Muscle of leg (tissue), 11 donors: ENCODE results near the gene CCDC182. TPM values are rescaled to one million over a fixed set of nuclear protein-coding genes. Genes with fewer than 3 reads are reported as not detected.

Experiments
- DNase-seq: peaks from one replicate; pipeline ENCODE4 v3.0.0; 2013
- H3K27ac ChIP-seq: one replicate; pipeline ENCODE4 v1.5.1; 2013; ENCODE audit warnings: mild to moderate bottlenecking, low read length, control low read depth
- H3K27me3 ChIP-seq: one replicate; pipeline ENCODE4 v1.6.1; 2013; ENCODE audit warnings: low read length; ENCODE audit not compliant: control insufficient read depth, insufficient read depth
- H3K36me3 ChIP-seq: one replicate; pipeline ENCODE4 v1.6.1; 2013; ENCODE audit warnings: low read length; ENCODE audit not compliant: control insufficient read depth, insufficient read depth
- H3K4me1 ChIP-seq: one replicate; pipeline ENCODE4 v1.6.1; 2013; ENCODE audit warnings: low read length; ENCODE audit not compliant: control insufficient read depth, insufficient read depth
- H3K4me3 ChIP-seq: one replicate; pipeline ENCODE4 v1.5.1; 2013; ENCODE audit warnings: low read length, control low read depth
- H3K9me3 ChIP-seq: replicated peaks from 2 replicates; pipeline ENCODE4 v1.6.1; 2013; ENCODE audit warnings: low read depth, low read length; ENCODE audit not compliant: control insufficient read depth
- WGBS: methylation state at CpG from one replicate; pipeline ENCODE4 v1.1.5; 2013; ENCODE audit warnings: missing lambda C conversion rate; ENCODE audit not compliant: insufficient coverage; 5-methylcytosine and 5-hydroxymethylcytosine counted together
- polyA plus RNA-seq, 8 donors: library from polyadenylated mRNA; unstranded; fragments of 120-200 nt; gene quantifications; one replicate each; pipeline versions ENCODE4 v1.2.1 to v1.2.3, GENCODE V29; 2013; ENCODE audit warnings: inconsistent platforms in 1 of 8, low replicate concordance in 1 of 8; ENCODE audit not compliant: insufficient read length in 8 of 8, insufficient read depth in 1 of 8
- total RNA-seq: library from RNA; stranded (reverse); fragments of 120-200 nt; gene quantifications from one replicate; pipeline ENCODE4 v1.2.4, GENCODE V29; 2013

The CCDC182 gene
- total and polyA plus RNA-seq, 9 donors, result not detected

GRCh38 chr17:57778306-57778705 lies 33.2 kb upstream of the CCDC182 start:
- Histone ChIP-seq H3K27ac (no peak overlapping the region), H3K4me1 (peaks cover 22% of the 10 kb centered on the region), H3K9me3 (no peaks in the 10 kb centered on the region), H3K27me3 (no peaks in the 10 kb centered on the region), H3K4me3 (no peak overlapping the region), H3K36me3 (no peaks in the 10 kb centered on the region)
- WGBS, result 72% methylated on average over 3 of the region's 6 CpGs
- peak; percentile 54 for DNase-seq

- Histone ChIP-seq H3K27ac (no peak overlapping the region), H3K36me3 (no peaks in the 10 kb centered on the region), H3K4me3 (no peak overlapping the region), H3K27me3 (peaks cover 2% of the 10 kb centered on the region), H3K9me3 (no peaks in the 10 kb centered on the region), H3K4me1 (peaks cover 4% of the 10 kb centered on the region)
- DNase-seq, result no peak
- WGBS, result 90% methylated on average over 8 of the region's 12 CpGs
Measured at GRCh38 chr17:57776366-57776765, 31.3 kb upstream of the CCDC182 start.

GRCh38 chr17:57774872-57775271 lies 29.8 kb upstream of the CCDC182 start:
- 77% methylated on average over 3 of the region's 4 CpGs for WGBS
- no peak for DNase-seq
- H3K27me3 ChIP-seq, result peaks cover 6% of the 10 kb centered on the region

GRCh38 chr17:57773557-57773956 lies 28.5 kb upstream of the CCDC182 start:
- Histone ChIP-seq H3K4me1 (no peaks in the 10 kb centered on the region), H3K4me3 (no peak overlapping the region), H3K27me3 (peaks cover 7% of the 10 kb centered on the region), H3K9me3 (no peaks in the 10 kb centered on the region), H3K36me3 (no peaks in the 10 kb centered on the region), H3K27ac (no peak overlapping the region)
- 71% methylated on average over 2 of the region's 4 CpGs for WGBS
- no peak for DNase-seq

More at GRCh38 chr17:57774872-57775271, 29.8 kb upstream of the CCDC182 start:
- no peaks in the 10 kb centered on the region for H3K9me3 ChIP-seq
- no peak overlapping the region for H3K27ac ChIP-seq
- no peaks in the 10 kb centered on the region for H3K36me3 ChIP-seq
- no peaks in the 10 kb centered on the region for H3K4me1 ChIP-seq
- H3K4me3 ChIP-seq, result no peak overlapping the region

GRCh38 chr17:57772774-57773173 lies 27.7 kb upstream of the CCDC182 start:
- Histone ChIP-seq H3K36me3 (no peaks in the 10 kb centered on the region), H3K27me3 (peaks cover 11% of the 10 kb centered on the region), H3K9me3 (no peaks in the 10 kb centered on the region), H3K4me1 (no peaks in the 10 kb centered on the region), H3K4me3 (no peak overlapping the region), H3K27ac (no peak overlapping the region)
- no peak for DNase-seq
- 68% methylated on average over 7 of the region's 7 CpGs for WGBS

- Histone ChIP-seq H3K36me3 (no peaks in the 10 kb centered on the region), H3K4me1 (peaks cover 2% of the 10 kb centered on the region), H3K9me3 (no peaks in the 10 kb centered on the region), H3K27ac (no peak overlapping the region), H3K4me3 (no peak overlapping the region), H3K27me3 (peaks cover 9% of the 10 kb centered on the region)
- DNase-seq, result no peak
- 63% methylated on average over 5 of the region's 6 CpGs for WGBS
Measured at GRCh38 chr17:57767561-57767960, 22.5 kb upstream of the CCDC182 start.

GRCh38 chr17:57766318-57766943 lies 21.3 kb upstream of the CCDC182 start:
- Histone ChIP-seq H3K27me3 (peaks cover 17% of the 10 kb centered on the region), H3K36me3 (no peaks in the 10 kb centered on the region), H3K27ac (no peak overlapping the region), H3K4me1 (peaks cover 6% of the 10 kb centered on the region), H3K9me3 (no peaks in the 10 kb centered on the region), H3K4me3 (no peak overlapping the region)
- WGBS, result 85% methylated on average over 2 of the region's 2 CpGs
- DNase-seq, result no peak

GRCh38 chr17:57762452-57763395 lies 17.6 kb upstream of the CCDC182 start:
- H3K36me3 ChIP-seq, result no peaks in the 10 kb centered on the region
- WGBS, result 20% methylated on average over 14 of the region's 19 CpGs
- H3K27me3 ChIP-seq, result peaks cover 12% of the 10 kb centered on the region
- H3K4me1 ChIP-seq, result peaks cover 6% of the 10 kb centered on the region
- H3K4me3 ChIP-seq, result no peak overlapping the region
- no peak for DNase-seq
- no peak overlapping the region for H3K27ac ChIP-seq
- H3K9me3 ChIP-seq, result no peaks in the 10 kb centered on the region

GRCh38 chr17:57761887-57762286 lies 16.8 kb upstream of the CCDC182 start:
- H3K9me3 ChIP-seq, result no peaks in the 10 kb centered on the region
- H3K27ac ChIP-seq, result no peak overlapping the region
- no peak for DNase-seq
- H3K36me3 ChIP-seq, result no peaks in the 10 kb centered on the region
- peaks cover 6% of the 10 kb centered on the region for H3K4me1 ChIP-seq
- no peak overlapping the region for H3K4me3 ChIP-seq
- 35% methylated on average over 7 of the region's 8 CpGs for WGBS
- H3K27me3 ChIP-seq, result peaks cover 14% of the 10 kb centered on the region

GRCh38 chr17:57760046-57760445 lies 14.9 kb upstream of the CCDC182 start:
- peaks cover 17% of the 10 kb centered on the region for H3K27me3 ChIP-seq
- H3K4me3 ChIP-seq, result no peak overlapping the region
- DNase-seq, result no peak
- no peaks in the 10 kb centered on the region for H3K36me3 ChIP-seq
- H3K4me1 ChIP-seq, result peaks cover 6% of the 10 kb centered on the region
- H3K27ac ChIP-seq, result no peak overlapping the region
- 86% methylated on average over 2 of the region's 4 CpGs for WGBS
- H3K9me3 ChIP-seq, result no peaks in the 10 kb centered on the region
